GM10266 (cell line): ENCODE results near the gene KCNG4.

Experiments
- DNase-seq: peaks from one replicate; pipeline ENCODE4 v3.0.0; 2012; ENCODE audit errors: extremely low spot score
- TF ChIP-seq, protein P1 (sequence below): IDR thresholded peaks from 2 replicates; pipeline ENCODE4 v1.5.1; 2012; ENCODE audit warnings: mild to moderate bottlenecking, low read depth; ENCODE audit not compliant: control insufficient read depth, insufficient read depth; ENCODE audit errors: missing control alignments

Gene KCNG4

DNA sequence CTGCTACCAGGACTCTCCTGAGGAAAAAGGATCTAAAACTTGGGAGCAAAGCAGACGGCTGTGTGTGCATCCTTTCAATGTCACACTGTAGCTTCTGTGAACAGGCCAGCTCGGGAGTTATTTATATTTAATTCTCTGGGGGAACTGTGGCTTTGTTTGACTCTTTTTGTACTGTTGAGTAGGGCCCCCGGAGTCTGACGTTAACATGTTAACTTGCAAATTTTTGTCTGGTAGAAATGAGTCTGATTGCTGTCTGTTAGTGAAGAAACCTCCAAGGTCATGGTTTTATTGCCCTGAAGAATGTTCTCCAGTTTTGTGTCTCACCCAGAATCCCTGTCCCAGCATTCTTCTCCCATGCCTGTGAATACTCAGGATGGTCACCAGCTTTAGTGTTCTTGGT, 14.2 kb upstream of the KCNG4 start:
- DNase-seq = no peak
- TF ChIP-seq, protein P1, sequence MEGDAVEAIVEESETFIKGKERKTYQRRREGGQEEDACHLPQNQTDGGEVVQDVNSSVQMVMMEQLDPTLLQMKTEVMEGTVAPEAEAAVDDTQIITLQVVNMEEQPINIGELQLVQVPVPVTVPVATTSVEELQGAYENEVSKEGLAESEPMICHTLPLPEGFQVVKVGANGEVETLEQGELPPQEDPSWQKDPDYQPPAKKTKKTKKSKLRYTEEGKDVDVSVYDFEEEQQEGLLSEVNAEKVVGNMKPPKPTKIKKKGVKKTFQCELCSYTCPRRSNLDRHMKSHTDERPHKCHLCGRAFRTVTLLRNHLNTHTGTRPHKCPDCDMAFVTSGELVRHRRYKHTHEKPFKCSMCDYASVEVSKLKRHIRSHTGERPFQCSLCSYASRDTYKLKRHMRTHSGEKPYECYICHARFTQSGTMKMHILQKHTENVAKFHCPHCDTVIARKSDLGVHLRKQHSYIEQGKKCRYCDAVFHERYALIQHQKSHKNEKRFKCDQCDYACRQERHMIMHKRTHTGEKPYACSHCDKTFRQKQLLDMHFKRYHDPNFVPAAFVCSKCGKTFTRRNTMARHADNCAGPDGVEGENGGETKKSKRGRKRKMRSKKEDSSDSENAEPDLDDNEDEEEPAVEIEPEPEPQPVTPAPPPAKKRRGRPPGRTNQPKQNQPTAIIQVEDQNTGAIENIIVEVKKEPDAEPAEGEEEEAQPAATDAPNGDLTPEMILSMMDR = no peak

DNA sequence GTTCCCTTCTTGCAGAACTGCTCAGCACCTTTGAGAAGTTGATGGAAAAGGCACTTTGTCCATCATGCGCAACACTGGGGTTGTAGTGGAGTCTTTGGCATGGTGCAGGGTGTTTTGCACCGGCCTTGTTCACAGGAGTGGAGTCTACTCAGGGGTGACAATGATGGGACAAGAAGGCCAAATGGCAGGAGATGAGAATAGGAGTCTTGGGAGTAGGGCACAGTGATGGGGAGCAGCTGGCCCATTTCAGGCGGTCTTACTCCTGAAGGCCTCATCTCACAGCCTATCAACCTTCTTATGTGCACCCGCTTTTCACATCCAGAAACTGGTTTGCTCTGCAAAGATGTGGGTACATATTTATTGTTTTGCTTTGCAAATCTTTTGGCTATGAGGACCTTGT, 13.4 kb upstream of the KCNG4 start:
- TF ChIP-seq, protein P1 = no peak
- DNase-seq = no peak

DNA sequence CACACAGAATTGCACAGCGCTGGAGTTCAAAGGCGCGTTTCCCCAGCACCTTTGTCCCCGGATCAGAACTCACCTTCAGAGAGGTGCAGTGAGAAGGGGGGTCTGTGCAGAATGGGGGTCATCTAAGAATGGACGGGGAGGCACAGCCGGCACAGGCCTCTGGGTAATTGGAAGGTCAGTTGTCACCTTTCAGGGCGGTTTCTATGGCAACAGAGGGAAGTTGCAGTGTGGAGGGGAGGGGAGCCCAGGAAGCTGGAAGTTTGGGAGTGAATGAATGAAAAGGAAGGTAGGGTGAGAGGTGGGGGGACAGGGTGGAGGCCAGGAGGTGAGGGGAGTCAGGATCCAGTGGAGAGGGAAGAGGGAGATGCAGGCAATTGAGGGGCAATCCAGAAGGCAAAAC, 12.4 kb upstream of the KCNG4 start:
- TF ChIP-seq, protein P1 = no peak
- DNase-seq = no peak

DNA sequence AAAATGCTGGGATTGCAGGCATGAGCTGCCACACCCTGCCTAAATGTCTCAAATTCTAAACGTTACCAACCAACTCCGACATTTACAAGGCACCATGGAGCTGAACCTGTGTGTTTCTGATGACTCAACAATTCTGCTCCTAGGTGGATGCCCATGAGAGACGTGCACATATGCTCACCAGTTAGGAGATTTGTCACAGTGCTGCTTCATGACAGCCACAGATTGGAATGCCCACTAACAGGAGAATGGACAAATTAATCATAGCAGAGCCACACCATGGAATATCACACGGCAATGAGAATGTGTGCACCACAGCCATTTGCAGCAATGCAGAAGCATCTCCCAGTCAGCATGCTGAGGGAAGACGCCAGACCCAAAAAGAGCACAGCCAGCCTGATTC, 8.0 kb upstream of the KCNG4 start:
- TF ChIP-seq, protein P1 = no peak
- DNase-seq = no peak

DNA sequence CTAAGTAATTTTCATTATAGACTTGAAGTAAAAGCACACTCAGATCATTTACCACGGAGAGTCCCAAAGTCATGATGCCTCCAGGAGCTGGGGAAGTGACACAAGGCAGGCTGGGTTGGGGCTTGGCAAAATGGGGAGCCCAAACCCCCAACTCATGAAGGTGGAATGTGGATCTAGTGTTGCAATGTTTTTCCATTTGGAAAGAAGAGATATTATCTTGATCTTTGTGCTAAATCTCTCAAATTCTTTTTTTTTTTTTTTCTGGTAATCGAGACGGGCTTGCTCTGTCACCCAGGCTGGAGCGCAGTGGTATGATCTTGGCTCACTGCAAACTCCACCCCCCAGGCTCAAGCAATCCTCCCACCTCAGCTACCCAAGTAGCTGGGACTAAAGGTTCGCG, 7.5 kb upstream of the KCNG4 start:
- TF ChIP-seq, protein P1 = no peak
- no peak for DNase-seq

DNA sequence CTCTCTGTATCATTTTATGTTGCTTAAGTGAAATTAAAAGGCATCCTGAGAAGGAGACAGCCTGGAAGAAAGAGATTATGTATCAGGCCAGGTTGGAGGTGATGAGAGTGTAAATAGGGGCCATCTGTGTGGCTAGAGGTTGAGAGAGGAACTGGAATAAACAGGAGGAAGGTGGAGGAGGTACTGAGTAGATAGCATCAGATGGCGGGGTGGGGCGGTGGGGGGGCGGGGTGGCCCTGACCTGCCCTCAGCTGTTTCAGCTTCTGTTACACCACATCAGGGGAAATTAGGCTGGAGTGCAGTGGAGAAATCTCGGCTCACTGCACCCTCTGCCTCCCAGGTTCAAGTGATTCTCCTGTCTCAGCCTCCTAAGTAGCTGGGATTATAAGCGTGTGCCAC, 6.9 kb upstream of the KCNG4 start:
- DNase-seq = no peak
- TF ChIP-seq, protein P1 = no peak

DNA sequence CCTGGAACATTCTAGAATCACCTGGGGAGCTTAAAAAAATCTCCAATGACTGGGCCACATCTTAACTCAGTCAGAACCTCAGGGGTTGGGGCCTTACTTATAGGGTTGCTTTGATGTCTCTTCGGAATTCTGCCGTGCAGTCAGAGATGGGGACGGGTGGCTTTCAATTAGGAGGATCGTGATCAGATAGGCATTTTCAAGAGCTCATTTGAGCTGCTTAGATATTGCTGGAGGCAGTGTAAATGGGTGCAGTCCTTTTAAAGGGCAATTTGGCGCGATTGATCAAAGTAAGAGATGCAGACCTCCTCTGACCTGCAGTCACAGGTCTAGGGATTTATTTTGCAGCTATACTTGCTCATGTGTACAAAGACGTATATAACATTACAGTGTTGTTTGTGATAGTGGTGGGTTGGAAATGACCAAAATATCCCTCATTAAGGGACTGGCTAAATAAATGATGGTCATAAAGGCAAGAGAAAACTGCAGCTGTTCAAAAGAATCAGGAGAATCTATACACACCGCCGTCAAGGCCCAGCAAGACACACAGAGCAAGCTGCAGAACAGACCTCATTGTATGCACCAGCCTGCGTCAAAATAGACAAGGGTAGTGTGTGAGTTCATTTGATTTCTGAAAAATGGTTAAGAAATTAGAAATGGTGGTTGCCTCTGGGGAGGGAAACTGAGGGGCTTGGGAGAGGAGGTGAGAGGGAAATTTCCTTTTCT, 6.3 kb upstream of the KCNG4 start:
- TF ChIP-seq, protein P1 = no peak

More for the DNA sequence above, 6.3 kb upstream of the KCNG4 start:
- DNase-seq = no peak
